Spleen (tissue), 11 donors: Measurements from ENCODE around the gene HECTD1. TPM values are rescaled to one million over a fixed set of nuclear protein-coding genes. Genes with fewer than 3 reads are reported as not detected.
"Not testable (repeated sequence)": the region's sequence is repeated elsewhere in the genome, so short reads cannot be mapped to it uniquely, and the experiment has no call there.

ENCODE experiments used
- DNase-seq: peaks from one replicate; pipeline ENCODE4 v3.0.0-alpha.2; 2020
- H3K27ac ChIP-seq, 8 donors: fragments of 200-600 bp; sonication (generic) in 7 of 8; 1 replicate in 4 of 8; 2 replicates in 4 of 8; pipeline versions ENCODE4 v1.5.0 to v1.8.0; 2016 to 2021; ENCODE audit warnings: inconsistent platforms in 4 of 8, mild to moderate bottlenecking in 4 of 8, moderate library complexity in 1 of 8
- H3K27me3 ChIP-seq, 7 donors: fragments of 200-600 bp; sonication (generic) in 6 of 7; replicated peaks in 1 of 7; 1 replicate in 4 of 7; 2 replicates in 3 of 7; pipeline versions ENCODE4 v1.5.0 to v1.8.0; 2016 to 2021; ENCODE audit warnings: inconsistent platforms in 3 of 7, mild to moderate bottlenecking in 1 of 7
- H3K36me3 ChIP-seq, 6 donors: fragments of 200-600 bp; sonication (generic) in 5 of 6; 1 replicate in 4 of 6; 2 replicates in 2 of 6; pipeline versions ENCODE4 v1.5.0 to v1.8.0; 2016 to 2021; ENCODE audit warnings: inconsistent platforms in 2 of 6
- H3K4me1 ChIP-seq, 6 donors: fragments of 200-600 bp; sonication (generic) in 5 of 6; 1 replicate in 3 of 6; 2 replicates in 3 of 6; pipeline versions ENCODE4 v1.5.0 to v1.8.0; 2016 to 2021; ENCODE audit warnings: inconsistent platforms in 3 of 6
- H3K4me3 ChIP-seq, 8 donors: fragments of 200-600 bp; sonication (generic) in 7 of 8; 1 replicate in 4 of 8; 2 replicates in 4 of 8; pipeline versions ENCODE4 v1.5.0 to v1.8.0; 2016 to 2021; ENCODE audit warnings: inconsistent platforms in 4 of 8, mild to moderate bottlenecking in 4 of 8, moderate library complexity in 2 of 8
- H3K9me3 ChIP-seq, 8 donors: fragments of 200-600 bp; sonication (generic) in 7 of 8; 1 replicate in 4 of 8; 2 replicates in 4 of 8; pipeline versions ENCODE4 v1.5.0 to v1.8.0; 2016 to 2021; ENCODE audit warnings: inconsistent platforms in 4 of 8
- POLR2A ChIP-seq, 3 donors: fragments of 450-650 bp; IDR thresholded peaks; one replicate each; pipeline ENCODE4 v1.5.1; 2017; ENCODE audit warnings: antibody characterized with exemption in 3 of 3, mild to moderate bottlenecking in 1 of 3
- POLR2AphosphoS5 ChIP-seq, 3 donors: sonication (generic); formaldehyde crosslinking; IDR thresholded peaks; one replicate each; pipeline ENCODE4 v1.5.1; 2017; ENCODE audit warnings: antibody characterized with exemption in 3 of 3
- WGBS, 5 donors: extraction: QIAGEN DNeasy Blood & Tissue Kit in 3 of 5; methylation state at CpG; one replicate each; pipeline versions ENCODE4 v1.1.5 to v1.1.7; 2013 to 2018; 5-methylcytosine and 5-hydroxymethylcytosine counted together
- intact Hi-C: fragments of 100-400 bp; cut with DNase I; formaldehyde crosslinking; loops from one replicate; pipeline ENCODE4 v1.15.0; 2023; ENCODE audit warnings: low total_unique reads
- polyA plus RNA-seq, 3 donors: library from polyadenylated mRNA; stranded (reverse); fragments of 200-250 nt; gene quantifications; one replicate each; pipeline ENCODE4 v1.2.1, GENCODE V29; 2013
- total RNA-seq, 7 donors: library from RNA; depleted of rRNA in 3 of 7; stranded (reverse); fragments of >200 nt in 3 of 7; fragmentation: NEBNext Ultra II Directional in 4 of 7; extraction: Animal tissue kit (Norgen Biotek cat#: 25700) in 4 of 7; gene quantifications; one replicate each; pipeline versions ENCODE4 v1.1.0 to v1.2.1, GENCODE V29; 2016 to 2021
- TF ChIP-seq, protein P1 (sequence below), 11 experiments: fragments of 200-600 bp in 7 of 11; fragments of 450-650 bp in 4 of 11; sonication (generic) in 4 of 11; IDR thresholded peaks in 8 of 11; conservative IDR thresholded peaks in 3 of 11; 1 replicate in 7 of 11; 2 replicates in 4 of 11; pipeline versions ENCODE4 v1.4.0 to v1.8.0; 2016 to 2021; ENCODE audit warnings: antibody characterized with exemption in 11 of 11, inconsistent platforms in 4 of 11, mild to moderate bottlenecking in 1 of 11
- donor health status: healthy with polysubstance abuse.
- donor health status: DM: no; HTN: no; CAD: no; lungs with moderate emphysema.
- donor health status: DM: no; HTN: no; CAD: no.
- donor health status: Bipolar disorder and iron deficiency.
- donor health status: healthy.
- donor health status: DM: no; HTN: no; CAD: no.
- donor health status: DM: yes; HTN: yes; CAD: no.

Gene HECTD1
- total and polyA plus RNA-seq, 10 donors, result 27.6 to 176 (median 145) TPM

DNA sequence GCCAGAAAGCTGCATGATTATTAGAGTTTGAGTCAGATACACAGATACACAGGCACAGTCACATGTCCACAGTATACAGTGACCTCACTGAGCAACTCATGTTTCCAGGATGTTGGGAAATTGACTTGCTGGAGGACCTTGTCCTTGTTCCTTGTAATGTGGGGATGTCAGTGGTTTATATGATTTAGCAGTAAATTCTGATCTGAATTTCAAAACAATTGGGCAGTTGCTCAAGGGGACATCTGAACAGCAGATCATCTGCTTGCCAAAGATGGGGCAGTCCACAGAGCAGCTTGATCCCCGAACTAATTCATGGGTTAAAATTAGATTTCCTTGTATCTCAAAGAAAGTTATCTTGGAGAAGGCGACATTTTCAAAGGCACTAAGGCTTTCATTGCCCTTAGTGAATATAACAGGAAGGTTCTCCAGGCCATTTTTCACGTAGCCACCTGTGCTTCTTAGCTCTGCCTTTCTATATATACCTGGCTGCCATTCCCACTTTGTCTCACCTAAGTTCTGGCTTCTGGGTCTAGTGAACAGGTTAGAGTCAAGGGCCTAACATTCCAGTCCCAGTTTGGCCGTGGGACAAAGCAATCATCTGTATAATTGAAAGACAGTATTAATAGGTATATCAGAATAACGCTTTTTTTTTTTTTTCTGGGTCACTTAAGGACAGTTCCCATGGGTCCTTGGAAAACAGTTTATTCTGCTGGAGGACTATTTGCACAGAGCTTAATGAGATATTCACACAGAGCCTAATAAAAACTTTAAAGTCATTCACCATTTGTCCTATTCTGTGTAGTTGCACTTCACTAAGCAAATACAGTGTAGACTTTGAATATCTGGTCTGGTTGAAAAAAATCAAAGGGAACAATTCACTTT is 116.5 kb downstream of the HECTD1 start:
- peaks cover 0 to under 1% (median 0%) of the 10 kb centered on the region in 6 donors for H3K36me3 ChIP-seq
- no peak overlapping the region for H3K4me3 ChIP-seq
- intact Hi-C loops, result no loop called here
- TF ChIP-seq POLR2A (IDR thresholded peaks at IDR 0.05) (no peak), POLR2AphosphoS5 (IDR thresholded peaks at IDR 0.05) (peak in 1 of 3 donors; percentile 72)
- TF ChIP-seq, protein P1, sequence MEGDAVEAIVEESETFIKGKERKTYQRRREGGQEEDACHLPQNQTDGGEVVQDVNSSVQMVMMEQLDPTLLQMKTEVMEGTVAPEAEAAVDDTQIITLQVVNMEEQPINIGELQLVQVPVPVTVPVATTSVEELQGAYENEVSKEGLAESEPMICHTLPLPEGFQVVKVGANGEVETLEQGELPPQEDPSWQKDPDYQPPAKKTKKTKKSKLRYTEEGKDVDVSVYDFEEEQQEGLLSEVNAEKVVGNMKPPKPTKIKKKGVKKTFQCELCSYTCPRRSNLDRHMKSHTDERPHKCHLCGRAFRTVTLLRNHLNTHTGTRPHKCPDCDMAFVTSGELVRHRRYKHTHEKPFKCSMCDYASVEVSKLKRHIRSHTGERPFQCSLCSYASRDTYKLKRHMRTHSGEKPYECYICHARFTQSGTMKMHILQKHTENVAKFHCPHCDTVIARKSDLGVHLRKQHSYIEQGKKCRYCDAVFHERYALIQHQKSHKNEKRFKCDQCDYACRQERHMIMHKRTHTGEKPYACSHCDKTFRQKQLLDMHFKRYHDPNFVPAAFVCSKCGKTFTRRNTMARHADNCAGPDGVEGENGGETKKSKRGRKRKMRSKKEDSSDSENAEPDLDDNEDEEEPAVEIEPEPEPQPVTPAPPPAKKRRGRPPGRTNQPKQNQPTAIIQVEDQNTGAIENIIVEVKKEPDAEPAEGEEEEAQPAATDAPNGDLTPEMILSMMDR (IDR thresholded peaks at IDR 0.05 in 8 of 11, conservative IDR thresholded peaks at IDR 0.05 in 3 of 11), result no peak
- H3K9me3 ChIP-seq, result no peaks in the 10 kb centered on the region
- H3K27ac ChIP-seq, result peak overlapping the region in 6 of 8 donors; percentile 26 to 82 (median 58)
- no peaks in the 10 kb centered on the region for H3K27me3 ChIP-seq
- H3K4me1 ChIP-seq, result peaks cover 0 to 20% (median 7%) of the 10 kb centered on the region in 6 donors
- DNase-seq, result no peak
- WGBS, 5 donors, result 71 to 86% (median 81%) methylated on average over 5 of the region's 5 CpGs

DNA sequence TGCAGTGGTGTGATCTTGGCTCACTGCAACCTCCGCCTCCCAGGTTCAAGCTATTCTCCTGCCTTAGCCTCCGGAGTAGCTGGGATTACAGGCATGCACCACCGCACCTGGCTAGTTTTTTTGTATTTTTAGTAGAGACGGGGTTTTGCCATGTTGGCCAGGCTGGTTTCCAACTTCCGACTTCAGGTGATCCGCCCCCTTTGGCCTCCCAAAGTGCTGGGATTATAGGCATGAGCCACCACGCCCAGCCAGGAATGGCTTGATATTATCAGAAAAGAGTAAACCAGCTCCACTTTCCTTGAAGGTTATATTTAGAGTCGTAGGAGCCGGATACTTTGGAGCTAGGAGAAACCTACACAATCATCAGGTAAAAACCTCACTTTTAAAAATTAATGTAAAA is 121.1 kb downstream of the HECTD1 start:
- WGBS, 5 donors, result 92 to 98% (median 96%) methylated on average over 9 of the region's 9 CpGs
- intact Hi-C loops, H3K4me3 ChIP-seq, DNase-seq, H3K27ac ChIP-seq, H3K27me3 ChIP-seq, H3K9me3 ChIP-seq: not testable (repeated sequence)
- H3K4me1 ChIP-seq, result peaks cover 0 to 21% (median 6%) of the 10 kb centered on the region in 6 donors
- peaks cover 0 to 23% (median 3%) of the 10 kb centered on the region in 6 donors for H3K36me3 ChIP-seq

DNA sequence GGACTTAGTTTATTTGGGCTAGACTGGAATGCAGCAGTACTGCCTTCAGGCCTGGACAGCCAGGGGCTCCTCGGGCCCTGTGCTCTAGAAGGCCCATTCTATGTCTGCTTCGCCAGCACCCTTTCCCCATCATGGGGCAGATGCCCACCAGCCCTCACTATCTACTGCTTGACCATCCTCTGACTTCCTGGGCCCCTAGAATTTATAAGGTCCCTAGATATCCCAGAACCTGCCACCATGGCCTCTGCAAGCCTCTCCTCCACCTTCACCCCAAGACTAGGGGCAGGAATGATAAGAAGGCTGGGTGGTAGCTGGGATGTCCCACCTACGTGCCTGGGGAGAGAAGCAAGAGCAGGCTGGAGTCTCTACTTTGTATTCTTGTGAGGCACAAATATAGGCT is 122.6 kb downstream of the HECTD1 start:
- TF ChIP-seq, protein P1 (IDR thresholded peaks at IDR 0.05 in 8 of 11, conservative IDR thresholded peaks at IDR 0.05 in 3 of 11), result no peak
- TF ChIP-seq POLR2A (IDR thresholded peaks at IDR 0.05) (no peak), POLR2AphosphoS5 (IDR thresholded peaks at IDR 0.05) (no peak)
- intact Hi-C loops, result no loop called here
- H3K36me3 ChIP-seq, result peaks cover 0 to 38% (median 8%) of the 10 kb centered on the region in 6 donors
- no peak overlapping the region for H3K27ac ChIP-seq
- H3K4me1 ChIP-seq, result peaks cover 0 to 7% (median 0%) of the 10 kb centered on the region in 6 donors
- DNase-seq, result no peak
- H3K9me3 ChIP-seq, result no peaks in the 10 kb centered on the region
- 91 to 98% (median 96%) methylated on average over 3 of the region's 3 CpGs for WGBS, 5 donors
- H3K27me3 ChIP-seq, result no peaks in the 10 kb centered on the region
- H3K4me3 ChIP-seq, result no peak overlapping the region

DNA sequence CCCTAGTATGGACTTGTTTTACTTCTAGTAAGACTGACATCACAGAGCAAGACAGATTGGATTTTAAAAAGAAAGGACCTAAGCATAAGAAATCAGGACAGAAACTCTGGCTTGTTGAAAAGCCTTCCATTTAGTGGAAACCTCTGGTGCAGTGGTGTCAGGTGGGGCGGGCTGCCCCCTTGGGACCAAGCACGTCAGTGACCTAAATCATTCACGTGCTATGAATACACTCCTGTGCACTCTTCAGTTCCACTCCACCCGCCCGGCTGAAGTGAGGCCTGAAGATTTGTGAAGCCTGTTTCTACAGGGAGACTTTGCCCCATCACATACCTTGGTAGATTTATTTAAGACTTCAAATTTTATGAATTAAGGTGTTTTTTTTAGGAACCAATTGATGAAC is 123.2 kb downstream of the HECTD1 start:
- WGBS, 5 donors, result 69 to 85% (median 72%) methylated on average over 5 of the region's 5 CpGs
- no peaks in the 10 kb centered on the region for H3K9me3 ChIP-seq
- TF ChIP-seq POLR2AphosphoS5 (IDR thresholded peaks at IDR 0.05) (no peak), POLR2A (IDR thresholded peaks at IDR 0.05) (no peak)
- TF ChIP-seq, protein P1 (IDR thresholded peaks at IDR 0.05 in 8 of 11, conservative IDR thresholded peaks at IDR 0.05 in 3 of 11), result no peak
- H3K36me3 ChIP-seq, result peaks cover 0 to 39% (median 9%) of the 10 kb centered on the region in 6 donors
- H3K27ac ChIP-seq, result no peak overlapping the region
- no peaks in the 10 kb centered on the region for H3K27me3 ChIP-seq
- H3K4me1 ChIP-seq, result peaks cover 0 to 7% (median 0%) of the 10 kb centered on the region in 6 donors
- DNase-seq, result no peak
- intact Hi-C loops, result loop anchor here (5.0 kb wide), 1 partner anchor 102 kb away; no protein-coding TSS in a partner anchor
- no peak overlapping the region for H3K4me3 ChIP-seq
